HEK293T (cell line): ENCODE results near the gene CDRT4.

Experiments
- CTCF ChIA-PET: fragments of 350-600 bp; formaldehyde crosslinking; extraction: SDS; loops from one replicate; lab custom pipeline; 2021; ENCODE audit warnings: antibody characterized with exemption, inconsistent platforms; lab: Yijun Ruan, JAX
- POLR2A ChIA-PET: fragments of 350-600 bp; formaldehyde crosslinking; extraction: SDS; loops from one replicate; lab custom pipeline; 2020; ENCODE audit warnings: antibody characterized with exemption, inconsistent platforms; lab: Yijun Ruan, JAX
- DNase-seq: peaks from one replicate; pipeline ENCODE4 v3.0.0; 2012; ENCODE audit warnings: mixed read lengths; ENCODE audit errors: extremely low spot score
- ARNT ChIP-seq: fragments of 450-650 bp; IDR thresholded peaks from 2 replicates; pipeline ENCODE4 v1.6.1; 2017; ENCODE audit warnings: mild to moderate bottlenecking
- BHLHE40 ChIP-seq: fragments of 450-650 bp; IDR thresholded peaks from 2 replicates; pipeline ENCODE4 v1.6.1; 2016; ENCODE audit warnings: mild to moderate bottlenecking, moderate library complexity, borderline replicate concordance
- CTBP1 ChIP-seq: fragments of 450-650 bp; IDR thresholded peaks from 2 replicates; pipeline ENCODE4 v1.6.1; 2016; ENCODE audit warnings: borderline replicate concordance
- ELF4 ChIP-seq: fragments of 450-650 bp; IDR thresholded peaks from 2 replicates; pipeline ENCODE4 v1.6.1; 2017; ENCODE audit warnings: antibody characterized with exemption
- FOXA1 ChIP-seq: fragments of 450-650 bp; IDR thresholded peaks from 2 replicates; pipeline ENCODE4 v1.6.1; 2016; ENCODE audit warnings: mild to moderate bottlenecking
- FOXK2 ChIP-seq: fragments of 450-650 bp; IDR thresholded peaks from 2 replicates; pipeline ENCODE4 v1.6.1; 2016; ENCODE audit warnings: mild to moderate bottlenecking
- FOXM1 ChIP-seq: fragments of 450-650 bp; IDR thresholded peaks from 2 replicates; pipeline ENCODE4 v1.6.1; 2017; ENCODE audit warnings: mild to moderate bottlenecking, borderline replicate concordance
- HDGF ChIP-seq: fragments of 450-650 bp; IDR thresholded peaks from 2 replicates; pipeline ENCODE4 v1.6.1; 2017; ENCODE audit warnings: antibody characterized with exemption, borderline replicate concordance
- L3MBTL2 ChIP-seq: fragments of 450-650 bp; conservative IDR thresholded peaks from 2 replicates; pipeline ENCODE4 v1.6.1; 2016; ENCODE audit warnings: mild to moderate bottlenecking
- LEF1 ChIP-seq: fragments of 450-650 bp; IDR thresholded peaks from 2 replicates; pipeline ENCODE4 v1.6.1; 2017; ENCODE audit warnings: mild to moderate bottlenecking, borderline replicate concordance
- NFRKB ChIP-seq: fragments of 450-650 bp; IDR thresholded peaks from 2 replicates; pipeline ENCODE4 v1.6.1; 2016; ENCODE audit warnings: mild to moderate bottlenecking, moderate library complexity
- PKNOX1 ChIP-seq: fragments of 450-650 bp; IDR thresholded peaks from 2 replicates; pipeline ENCODE4 v1.6.1; 2016
- SP1 ChIP-seq: fragments of 450-650 bp; IDR thresholded peaks from 2 replicates; pipeline ENCODE4 v1.6.1; 2017
- SUZ12 ChIP-seq: fragments of 450-650 bp; IDR thresholded peaks from 2 replicates; pipeline ENCODE4 v1.6.1; 2016; ENCODE audit warnings: mild to moderate bottlenecking
- TARDBP ChIP-seq: fragments of 450-650 bp; IDR thresholded peaks from 2 replicates; pipeline ENCODE4 v1.6.1; 2016
- ZNF384 ChIP-seq: fragments of 450-650 bp; IDR thresholded peaks from 2 replicates; pipeline ENCODE4 v1.6.1; 2016

CDRT4 gene

GRCh38 chr17:15465045-15465701 is 2.2 kb downstream of the CDRT4 start:
- ChIA-PET POLR2A (no interaction called here), CTCF (no interaction called here)
- no peak for DNase-seq
- TF ChIP-seq CTBP1 (0 out of 2 replicates have a peak, but pooled peaks have one; percentile 26), HDGF (no peak), TARDBP (no peak; the same call in 1 of the 2 replicates), PKNOX1 (no peak), ZNF384 (no peak), FOXA1 (no peak)

GRCh38 chr17:15464231-15464985 is 3.0 kb downstream of the CDRT4 start:
- no peak for TF ChIP-seq NFRKB
- TF ChIP-seq TARDBP, result no peak
- no peak for TF ChIP-seq SP1
- TF ChIP-seq ZNF384, result no peak
- TF ChIP-seq L3MBTL2, result no peak
- TF ChIP-seq CTBP1, result no peak
- no peak for TF ChIP-seq LEF1
- no peak for TF ChIP-seq PKNOX1
- TF ChIP-seq FOXK2, result no peak
- no peak for TF ChIP-seq BHLHE40
- TF ChIP-seq FOXM1, result no peak
- TF ChIP-seq FOXA1, result no peak
- no peak for TF ChIP-seq ARNT
- TF ChIP-seq HDGF, result no peak
- TF ChIP-seq ELF4, result no peak
- TF ChIP-seq SUZ12, result no peak
- DNase-seq, result no peak
- POLR2A ChIA-PET, result no interaction called here
- CTCF ChIA-PET, result interaction anchor here (1.2 kb wide), 1 partner anchor 19 kb away, joined by 3 read pairs; no protein-coding TSS in a partner anchor

- peak; percentile 13 for DNase-seq
- CTCF ChIA-PET, result no interaction called here
- POLR2A ChIA-PET, result no interaction called here
- TF ChIP-seq PKNOX1 (no peak), FOXA1 (no peak), SUZ12 (no peak), FOXM1 (no peak), ZNF384 (no peak), NFRKB (no peak), FOXK2 (no peak), BHLHE40 (no peak)
These were observed 4.2 kb downstream of the CDRT4 start for GRCh38 chr17:15462976-15463772.

GRCh38 chr17:15457723-15458094 is 9.7 kb downstream of the CDRT4 start:
- POLR2A ChIA-PET, result no interaction called here
- DNase-seq, result no peak

GRCh38 chr17:15456972-15457722 is 10.3 kb downstream of the CDRT4 start:
- CTCF ChIA-PET, result no interaction called here
- no peak for DNase-seq
- POLR2A ChIA-PET, result no interaction called here
- TF ChIP-seq ARNT, result no peak
- TF ChIP-seq L3MBTL2, result no peak
- TF ChIP-seq FOXK2, result no peak
- TF ChIP-seq SUZ12, result no peak
- TF ChIP-seq ZNF384, result no peak
- TF ChIP-seq TARDBP, result no peak
- TF ChIP-seq HDGF, result no peak
- no peak for TF ChIP-seq FOXA1

More at GRCh38 chr17:15457723-15458094, 9.7 kb downstream of the CDRT4 start:
- CTCF ChIA-PET, result no interaction called here
- TF ChIP-seq ARNT (no peak), FOXK2 (no peak), TARDBP (no peak), FOXM1 (no peak), LEF1 (no peak)
